Measurements from ENCODE around the gene CCNY. TPM values are rescaled to one million over a fixed set of nuclear protein-coding genes. Genes with fewer than 3 reads are reported as not detected.
A peak's percentile ranks its signal among the peaks of the same experiment; 100 is the strongest.

CCNY gene
- total and polyA plus RNA-seq, 8 donors = 60.9 to 87.6 (median 81.7) TPM

DNA sequence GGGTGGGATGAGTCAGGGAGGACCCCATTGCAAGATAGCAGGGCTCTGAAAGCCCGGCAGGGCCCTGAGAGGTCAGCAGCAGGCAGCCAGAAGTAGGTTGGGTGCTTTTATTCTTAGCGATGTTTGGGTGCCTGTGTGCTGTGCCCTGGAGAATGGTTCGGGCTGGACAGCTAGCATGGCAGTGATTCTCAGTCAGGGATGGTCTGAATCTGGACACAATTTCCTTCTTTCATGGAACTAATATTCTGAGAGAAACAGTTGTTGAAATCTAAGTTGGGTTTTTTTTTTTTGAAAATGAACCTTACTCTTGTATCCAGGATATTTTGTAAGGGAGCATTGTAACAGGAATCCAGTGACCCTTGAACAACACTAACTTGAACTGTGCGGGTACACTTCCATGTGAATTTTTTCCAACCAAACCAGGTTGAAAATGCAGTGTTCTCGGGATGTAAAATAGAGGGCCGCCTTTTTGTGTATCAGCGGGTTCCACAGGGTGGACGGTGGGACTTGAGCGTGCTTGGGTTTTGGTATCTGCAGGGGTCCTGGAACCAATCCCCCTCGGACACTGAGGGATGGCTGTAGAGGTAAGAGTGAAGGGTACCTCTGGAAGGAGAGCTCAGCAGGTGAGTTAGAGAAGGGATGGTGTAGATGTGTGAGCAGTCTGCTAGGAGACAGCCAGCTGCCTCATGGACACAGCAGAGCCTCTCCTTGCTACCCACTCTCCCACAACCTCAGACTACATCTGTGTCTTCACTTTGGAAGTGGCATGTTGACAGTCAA is 12.5 kb downstream of the CCNY start:
- Histone ChIP-seq H3K4me3 (no peak overlapping the region), H3K27ac (no peak overlapping the region), H3K36me3 (no peaks in the 10 kb centered on the region), H3K9me3 (no peaks in the 10 kb centered on the region), H3K27me3 (no peaks in the 10 kb centered on the region), H3K4me1 (peaks cover 20 to 82% of the 10 kb centered on the region in 2 donors)
- no peak for TF ChIP-seq CTCF (IDR thresholded peaks at IDR 0.05)
- no peak for DNase-seq
- no peak for ATAC-seq
- intact Hi-C loops (cut with DNase I) = no loop called here

DNA sequence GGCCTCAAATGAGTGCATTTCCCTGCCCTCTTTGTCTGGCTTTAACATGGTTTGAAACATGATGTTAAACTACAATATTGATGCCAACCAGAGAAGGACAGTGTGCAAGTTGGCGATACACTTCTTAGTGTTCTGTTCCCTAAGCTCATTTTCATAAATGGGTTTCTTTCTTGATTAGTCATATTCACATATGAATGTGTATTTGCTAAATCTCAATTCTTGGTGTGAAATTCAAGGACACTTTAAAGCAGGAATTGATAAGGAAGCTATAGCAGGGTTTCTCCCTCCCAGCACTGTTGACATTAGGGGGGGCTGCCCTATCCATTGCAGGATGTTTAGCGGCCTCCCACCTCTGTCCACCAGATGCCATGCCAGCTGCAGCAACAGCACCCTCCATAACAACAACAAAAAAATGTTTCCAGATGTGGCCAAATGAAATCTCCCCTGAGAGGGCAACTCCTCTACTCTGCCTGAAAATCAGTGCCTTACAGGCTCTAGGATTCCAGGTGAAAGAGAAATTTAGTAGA is 13.1 kb downstream of the CCNY start:
- Histone ChIP-seq H3K9me3 (no peaks in the 10 kb centered on the region), H3K4me1 (peaks cover 20 to 81% of the 10 kb centered on the region in 2 donors), H3K27ac (no peak overlapping the region), H3K27me3 (no peaks in the 10 kb centered on the region), H3K36me3 (no peaks in the 10 kb centered on the region), H3K4me3 (no peak overlapping the region)
- DNase-seq = no peak
- intact Hi-C loops (cut with DNase I) = no loop called here
- no peak for ATAC-seq
- no peak for TF ChIP-seq CTCF (IDR thresholded peaks at IDR 0.05)

GRCh38 chr10:35351021-35351420 is 14.7 kb downstream of the CCNY start:
- DNase-seq = no peak
- no peak for TF ChIP-seq CTCF (IDR thresholded peaks at IDR 0.05)
- Histone ChIP-seq H3K27ac (no peak overlapping the region), H3K9me3 (no peaks in the 10 kb centered on the region), H3K36me3 (no peaks in the 10 kb centered on the region), H3K27me3 (no peaks in the 10 kb centered on the region), H3K4me3 (no peak overlapping the region), H3K4me1 (peaks cover 23 to 90% of the 10 kb centered on the region in 2 donors)
- intact Hi-C loops (cut with DNase I) = no loop called here
- ATAC-seq = peak; percentile 37

- H3K36me3 ChIP-seq = no peaks in the 10 kb centered on the region
- no peak for TF ChIP-seq CTCF (IDR thresholded peaks at IDR 0.05)
- H3K9me3 ChIP-seq = no peaks in the 10 kb centered on the region
- peaks cover 22 to 85% of the 10 kb centered on the region in 2 donors for H3K4me1 ChIP-seq
- DNase-seq (no peak), ATAC-seq (peak; percentile 58)
- H3K27ac ChIP-seq = peak overlapping the region in 1 of 2 donors; percentile 8
- H3K4me3 ChIP-seq = no peak overlapping the region
- intact Hi-C loops (cut with DNase I) = no loop called here
- H3K27me3 ChIP-seq = no peaks in the 10 kb centered on the region
These were observed 15.8 kb downstream of the CCNY start for GRCh38 chr10:35352097-35352496.

- no peak for TF ChIP-seq CTCF (IDR thresholded peaks at IDR 0.05)
- DNase-seq (no peak), ATAC-seq (no peak)
- H3K36me3 ChIP-seq = no peaks in the 10 kb centered on the region
- H3K4me3 ChIP-seq = no peak overlapping the region
- H3K9me3 ChIP-seq = no peaks in the 10 kb centered on the region
- peaks cover 22 to 85% of the 10 kb centered on the region in 2 donors for H3K4me1 ChIP-seq
- intact Hi-C loops (cut with DNase I) = no loop called here
- H3K27me3 ChIP-seq = no peaks in the 10 kb centered on the region
- peak overlapping the region in 1 of 2 donors; percentile 8 for H3K27ac ChIP-seq
These were observed 16.2 kb downstream of the CCNY start for GRCh38 chr10:35352512-35352911.
